Fibroblast of mammary gland (primary cell): ENCODE results near the gene ACOXL.

ENCODE experiments used
- DNase-seq: peaks from one replicate; pipeline ENCODE4 v3.0.0-alpha.2; 2010; ENCODE audit warnings: low read depth
- H3K4me3 ChIP-seq: 2 replicates; pipeline ENCODE4 v1.5.1; 2011; ENCODE audit warnings: low read depth, mild to moderate bottlenecking, low read length, moderate library complexity; ENCODE audit not compliant: control insufficient read depth
- CTCF ChIP-seq: conservative IDR thresholded peaks from 2 replicates; pipeline ENCODE4 v1.5.1; 2011; ENCODE audit warnings: low read depth, low read length, inconsistent platforms; ENCODE audit not compliant: control insufficient read depth, insufficient read depth

Gene ACOXL

GRCh38 chr2:111046670-111047069, 314.3 kb downstream of the ACOXL start:
- H3K4me3 ChIP-seq: no peak overlapping the region
- DNase-seq: no peak
- TF ChIP-seq CTCF: no peak

GRCh38 chr2:111048856-111049768, 316.7 kb downstream of the ACOXL start:
- no peak for TF ChIP-seq CTCF
- no peak for DNase-seq

DNA sequence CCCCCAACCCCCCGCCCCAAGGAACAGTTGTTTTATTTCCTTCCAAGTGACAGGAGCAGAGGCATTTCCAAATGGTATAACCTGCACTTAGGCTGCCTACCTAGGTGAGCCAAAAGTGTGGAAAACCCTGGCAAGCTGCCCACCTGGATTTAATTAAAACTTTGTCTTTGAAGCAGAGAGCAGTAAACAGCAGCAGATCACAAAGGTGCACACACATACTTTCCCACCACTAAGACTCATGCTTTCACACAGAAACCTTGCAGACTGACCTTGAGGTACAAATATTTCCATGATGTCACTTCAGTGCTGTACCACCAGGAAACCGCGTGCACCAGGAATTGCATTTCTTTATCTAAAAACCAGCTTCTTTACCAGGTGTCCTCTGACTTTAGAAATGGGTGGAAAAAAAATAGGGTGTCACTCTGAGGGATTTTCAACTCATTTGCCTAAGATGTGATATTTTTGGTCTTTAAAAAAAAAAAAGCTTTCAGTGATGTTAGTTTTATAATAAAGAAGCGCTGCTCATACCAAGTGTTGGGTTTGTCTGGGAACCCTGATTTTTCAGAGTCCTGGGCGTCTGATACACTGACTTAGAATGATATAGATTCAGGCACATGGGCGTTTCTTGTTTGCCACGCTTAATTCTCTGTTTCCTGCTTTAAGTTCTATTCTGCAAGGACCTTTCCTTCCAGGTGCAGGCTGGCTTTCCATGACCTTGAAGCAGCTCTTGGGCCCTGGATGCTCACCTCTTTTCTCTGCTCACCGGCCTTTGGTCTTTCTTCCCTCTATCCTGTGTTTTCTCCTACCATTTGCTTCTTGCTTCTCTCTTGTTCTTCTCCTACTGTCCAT, 317.6 kb downstream of the ACOXL start:
- no peak overlapping the region for H3K4me3 ChIP-seq
- TF ChIP-seq CTCF: no peak
- DNase-seq: no peak

More at GRCh38 chr2:111048856-111049768, 316.7 kb downstream of the ACOXL start:
- no peak overlapping the region for H3K4me3 ChIP-seq

DNA sequence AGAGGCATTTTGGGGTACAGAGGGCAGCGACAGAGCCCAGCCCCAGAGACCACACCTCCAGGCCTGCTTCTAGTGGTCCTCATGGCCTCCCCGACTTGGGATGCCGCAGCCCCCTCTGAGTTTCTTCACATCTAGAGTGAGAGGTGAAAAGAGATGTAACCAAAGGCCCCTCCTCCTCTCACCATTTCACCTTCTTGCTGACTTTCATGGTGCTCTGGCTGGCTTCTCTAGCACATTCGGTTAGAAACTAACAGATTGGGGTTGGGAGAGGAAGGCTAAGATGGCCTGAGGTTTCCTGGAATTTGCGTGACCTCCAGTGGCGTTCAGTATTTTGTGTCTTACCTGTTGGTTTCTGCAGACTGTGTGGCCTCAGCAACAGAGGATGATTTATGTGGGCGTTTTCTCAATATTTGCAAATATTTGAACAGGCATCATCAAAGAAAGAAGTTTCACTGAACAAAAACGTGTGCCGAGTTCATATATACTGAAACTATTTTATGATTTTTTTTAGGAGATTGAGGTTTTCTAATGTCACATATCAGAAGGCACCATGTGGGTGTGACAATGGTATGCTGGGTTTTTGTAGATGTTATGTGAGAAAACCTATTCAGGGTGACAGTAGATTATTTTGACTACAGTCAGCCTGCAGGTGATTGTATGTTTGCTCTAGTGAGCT, 318.5 kb downstream of the ACOXL start:
- no peak for TF ChIP-seq CTCF
- no peak for DNase-seq
- no peak overlapping the region for H3K4me3 ChIP-seq

- DNase-seq: no peak
- TF ChIP-seq CTCF: no peak
- no peak overlapping the region for H3K4me3 ChIP-seq
Observed at GRCh38 chr2:111052621-111053020, 320.2 kb downstream of the ACOXL start.

- TF ChIP-seq CTCF: no peak
- no peak overlapping the region for H3K4me3 ChIP-seq
- no peak for DNase-seq
Observed at GRCh38 chr2:111053266-111053665, 320.9 kb downstream of the ACOXL start.
